GM04504 (cell line): ENCODE data around the gene HTR3D.
"Not testable (repeated sequence)": the region's sequence is repeated elsewhere in the genome, so short reads cannot be mapped to it uniquely, and the experiment has no call there.

ENCODE experiments used
- DNase-seq: peaks from one replicate; pipeline ENCODE4 v3.0.0-alpha.2; 2012; ENCODE audit warnings: low read depth

Gene HTR3D

GRCh38 chr3:184031187-184031792 lies at the start of gene HTR3D:
HTR3D (plus strand) TSS chr3:184031742; CDS start chr3:184031742, 0 bp downstream.
- no peak for DNase-seq

DNA sequence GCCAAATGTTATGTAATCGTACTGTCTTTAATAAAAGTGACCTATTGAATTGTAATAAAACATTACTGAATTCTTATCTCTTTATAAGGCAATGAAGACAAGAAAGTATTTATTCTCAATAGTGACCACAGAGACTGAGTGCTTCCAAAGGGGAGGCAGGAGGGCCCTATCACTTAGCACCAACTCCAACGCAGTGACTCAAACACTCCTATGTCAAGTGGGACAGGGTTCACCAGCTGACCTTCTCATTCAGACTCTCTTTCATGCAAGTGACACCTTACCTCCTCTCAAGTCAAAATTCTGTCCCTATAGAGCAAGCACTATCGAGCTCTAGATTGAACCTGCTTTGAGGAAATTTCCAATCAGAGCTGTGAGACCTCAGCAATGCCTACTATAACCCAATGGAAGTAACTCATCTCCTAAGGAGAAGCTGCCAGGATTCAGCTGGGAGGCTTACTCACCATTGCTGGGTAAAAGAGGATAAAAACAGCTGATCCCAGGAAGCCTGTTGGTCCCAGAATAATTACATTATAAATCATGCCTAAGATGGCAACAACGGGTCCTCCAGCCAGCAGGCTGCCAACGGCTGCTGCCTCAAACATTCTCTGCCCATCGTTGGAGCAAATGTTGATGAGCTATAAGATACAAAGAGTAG lies 49.4 kb upstream of the HTR3D start:
- no peak for DNase-seq

DNA sequence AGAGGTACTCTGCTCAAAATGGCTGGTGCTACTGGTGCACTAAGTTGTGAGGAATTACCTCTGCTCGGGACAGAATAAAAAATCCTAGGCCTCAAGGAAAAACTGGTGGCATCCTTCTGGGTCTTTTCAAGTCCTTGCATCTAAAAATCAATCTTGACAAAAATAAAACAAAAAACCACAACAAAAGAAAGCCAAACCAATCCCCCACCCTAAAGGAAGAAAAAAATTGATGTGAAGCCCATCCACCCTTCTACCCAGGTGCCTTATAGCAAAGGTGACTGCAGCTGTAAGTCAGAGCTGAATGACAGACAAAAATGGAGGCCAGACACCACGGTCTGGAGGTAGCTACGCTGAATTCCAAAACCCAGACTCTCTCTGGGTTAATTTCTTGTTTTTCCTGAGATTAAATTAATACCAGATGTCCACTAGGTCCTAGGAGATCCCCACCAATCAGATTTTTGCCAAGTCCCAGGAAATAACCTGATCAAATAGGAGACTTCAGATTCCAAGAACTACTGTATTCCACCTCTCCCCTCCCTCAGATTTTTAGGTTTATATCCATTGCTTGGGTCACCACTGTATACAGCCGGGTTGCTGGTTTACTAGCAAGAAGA lies 47.3 kb upstream of the HTR3D start:
- DNase-seq: no peak

GRCh38 chr3:183984749-183985729 lies 46.5 kb upstream of the HTR3D start:
- no peak for DNase-seq

DNA sequence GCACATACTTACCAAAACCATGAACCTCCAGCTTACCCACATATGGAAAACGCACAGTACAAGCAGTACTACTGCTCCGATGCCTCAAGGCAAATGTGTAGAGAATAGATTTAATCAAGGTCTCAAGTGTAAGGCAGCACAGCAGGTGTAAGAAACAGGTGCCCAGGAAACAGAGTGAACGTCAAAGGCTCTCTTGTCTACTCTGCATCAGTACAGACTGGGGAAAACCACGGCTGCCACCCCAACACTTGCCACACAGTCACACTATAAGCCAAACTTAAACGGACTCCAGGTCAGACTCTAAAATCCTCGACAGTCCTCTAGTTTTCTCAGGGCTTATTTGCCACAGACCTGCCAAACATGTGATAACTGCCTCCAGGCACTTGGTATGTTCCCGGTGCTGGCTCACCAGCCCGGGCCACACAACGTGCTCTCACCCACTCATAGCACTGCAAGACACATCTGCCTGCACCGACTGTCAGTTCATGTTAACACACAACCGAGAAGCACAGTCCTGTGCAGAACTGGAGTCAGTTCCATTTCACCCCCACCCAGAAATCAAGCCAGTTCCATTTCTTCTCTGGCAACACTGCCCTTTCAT lies 44.4 kb upstream of the HTR3D start:
- no peak for DNase-seq

GRCh38 chr3:183988216-183988790 lies 43.2 kb upstream of the HTR3D start:
- no peak for DNase-seq

- DNase-seq: no peak
Observed at GRCh38 chr3:183991403-183991802, 40.1 kb upstream of the HTR3D start.

DNA sequence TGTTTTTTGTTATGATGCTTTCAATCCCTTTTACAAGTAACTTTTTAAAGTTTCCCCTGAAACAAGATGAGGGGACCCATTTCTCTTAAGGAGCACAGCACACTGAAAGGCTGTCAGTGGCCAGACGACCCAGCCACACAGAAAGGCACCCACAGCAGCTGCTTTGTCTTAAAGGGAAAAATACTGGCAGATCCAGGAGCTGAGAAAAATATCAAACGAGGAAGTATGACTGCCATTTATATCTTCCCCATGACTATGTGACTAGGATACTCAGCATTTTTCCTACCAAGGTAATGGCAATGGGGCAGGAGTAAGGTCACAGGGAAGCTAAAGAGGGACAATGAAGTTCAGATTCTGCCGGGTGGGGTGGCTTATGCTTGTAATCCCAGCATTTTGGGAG lies 29.8 kb upstream of the HTR3D start:
- DNase-seq: no peak

DNA sequence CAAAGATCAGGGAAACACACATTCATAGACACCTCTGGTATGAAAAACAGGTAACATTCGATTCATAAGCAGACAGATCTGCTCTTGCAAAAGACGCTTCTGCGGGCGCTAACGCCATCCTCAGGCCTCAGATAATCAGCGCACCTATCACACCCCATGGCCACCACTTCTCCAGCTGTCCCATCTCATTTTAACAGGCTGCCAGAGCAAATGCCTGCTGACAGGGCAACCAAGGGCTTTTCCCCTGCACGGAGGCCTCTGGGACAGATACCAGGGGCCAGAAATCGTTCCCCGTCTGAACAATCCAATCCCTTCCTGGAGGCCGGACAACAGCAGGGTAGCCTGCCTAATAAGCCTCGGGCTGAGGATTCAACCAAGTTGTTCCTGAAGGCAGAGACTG lies 29.1 kb upstream of the HTR3D start:
- no peak for DNase-seq

GRCh38 chr3:184003187-184003967 lies 28.2 kb upstream of the HTR3D start:
- no peak for DNase-seq

DNA sequence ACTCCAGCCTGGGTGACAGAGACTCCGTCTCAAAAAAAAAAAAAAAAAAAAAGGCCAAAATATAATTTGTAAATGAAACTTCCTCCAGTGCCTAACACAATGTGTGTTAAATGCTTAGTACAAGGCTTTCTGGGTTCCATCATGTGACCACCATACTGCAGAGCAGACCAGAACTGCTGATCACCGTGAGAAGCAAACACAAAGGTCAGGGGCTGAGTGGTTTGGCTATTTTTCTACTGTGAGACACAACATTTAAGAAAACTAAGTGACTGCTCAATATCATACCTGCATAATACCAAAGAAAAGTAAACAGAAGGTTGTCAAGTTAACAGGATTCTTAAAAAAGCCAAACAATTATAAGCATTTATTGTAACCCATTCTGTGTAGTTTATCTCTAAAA lies 27.1 kb upstream of the HTR3D start:
- no peak for DNase-seq

GRCh38 chr3:184005941-184006507 lies 25.5 kb upstream of the HTR3D start:
- DNase-seq: no peak

DNA sequence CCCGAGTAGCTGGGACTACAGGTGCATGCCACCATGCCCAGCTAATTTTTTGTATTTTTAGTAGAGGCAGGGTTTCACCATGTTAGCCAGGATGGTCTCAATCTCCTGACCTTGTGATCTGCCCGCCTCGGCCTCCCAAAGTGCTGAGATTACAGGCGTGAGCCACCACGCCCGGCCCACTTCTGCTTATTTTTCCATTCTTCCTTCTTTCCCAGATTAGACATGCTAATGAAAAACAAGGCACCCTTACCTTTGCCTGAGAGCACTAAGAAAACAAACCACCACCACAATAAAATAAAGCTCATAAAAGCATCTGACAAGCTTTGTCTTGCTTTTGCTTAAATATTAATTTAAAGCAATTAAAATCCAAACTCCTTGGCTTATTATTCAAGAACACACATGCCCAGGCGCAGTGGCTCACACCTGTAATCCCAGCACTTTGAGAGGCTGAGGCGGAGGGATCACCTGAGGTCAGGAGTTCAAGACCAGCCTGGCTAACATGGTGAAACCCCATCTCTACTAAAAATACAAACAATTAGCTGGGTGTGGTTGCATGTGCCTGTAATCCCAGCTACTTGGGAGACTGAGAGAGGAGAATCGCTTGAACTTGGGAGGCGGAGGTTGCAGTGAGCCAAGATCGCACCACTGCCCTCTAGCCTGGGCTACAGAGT lies 24.3 kb upstream of the HTR3D start:
- DNase-seq: not testable (repeated sequence)

GRCh38 chr3:184008161-184008560 lies 23.4 kb upstream of the HTR3D start:
- no peak for DNase-seq

DNA sequence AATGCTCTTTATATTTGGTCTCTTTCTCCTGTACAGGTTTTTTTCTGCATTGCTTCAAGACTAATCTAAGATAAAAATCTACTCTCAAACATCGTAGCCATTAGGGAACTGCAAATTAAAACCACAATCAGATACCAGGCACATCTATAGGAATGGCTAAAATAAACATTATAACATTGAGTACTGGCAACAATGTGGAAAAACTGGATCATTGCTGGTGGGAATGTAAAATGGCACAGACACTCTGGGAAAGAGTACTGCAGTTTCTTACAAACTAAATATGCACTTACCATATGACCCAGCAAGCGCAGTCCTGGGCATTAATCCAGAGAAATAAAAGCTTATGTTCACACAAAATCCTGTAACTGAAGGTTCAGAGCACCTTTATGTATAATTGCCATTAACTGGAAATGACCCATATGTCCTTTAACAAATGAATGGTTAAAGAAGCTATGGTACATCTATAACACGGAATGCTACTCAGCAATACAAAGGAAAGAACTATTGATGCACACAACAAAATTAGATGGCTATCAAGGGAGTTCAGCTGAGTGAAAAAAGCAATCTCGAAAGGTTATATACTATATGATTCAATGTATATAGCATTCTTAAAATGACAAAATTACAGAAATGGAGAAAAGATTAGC lies 20.2 kb upstream of the HTR3D start:
- DNase-seq: no peak

DNA sequence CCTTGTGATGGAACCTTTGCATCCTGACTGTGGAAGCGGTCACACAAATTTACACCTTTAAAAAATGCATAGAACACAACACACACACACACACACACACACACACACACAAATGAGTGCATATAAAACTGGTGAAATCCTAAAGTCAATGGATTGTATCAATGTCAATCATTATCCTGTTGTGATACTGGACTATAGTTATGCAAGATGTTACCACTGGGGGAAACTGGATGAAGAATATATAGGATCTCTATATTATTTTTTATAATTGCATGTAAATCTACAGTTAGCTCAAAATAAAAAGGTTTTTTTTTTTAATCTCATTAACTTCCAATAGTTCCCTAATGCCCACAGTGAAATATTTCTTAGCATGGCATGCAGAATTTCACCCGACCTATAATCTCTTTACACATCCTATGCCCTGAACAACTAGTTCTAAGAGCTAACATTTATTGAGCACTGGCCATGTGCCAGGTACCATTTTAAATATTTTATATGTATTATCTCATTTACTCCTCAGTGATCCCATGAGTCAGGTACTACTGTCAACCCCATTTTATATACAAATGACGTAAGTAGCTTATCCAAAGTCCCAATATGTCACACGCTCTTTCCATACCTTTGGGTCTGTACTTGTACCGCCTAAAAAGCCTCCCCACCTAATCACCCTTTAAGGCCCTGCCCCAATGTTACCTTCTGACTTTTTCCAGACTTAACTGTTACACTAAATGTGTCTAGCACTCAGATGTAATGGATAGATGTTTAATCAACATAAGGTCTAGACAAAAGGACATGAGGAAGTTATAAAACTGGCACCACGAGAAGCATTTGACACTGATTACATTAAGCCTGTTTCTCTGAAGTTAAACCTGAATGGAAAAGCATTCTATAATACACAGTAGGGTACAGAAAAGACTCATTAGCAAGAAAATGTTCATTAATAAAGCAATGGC lies 19.3 kb upstream of the HTR3D start:
- DNase-seq: no peak

GRCh38 chr3:184015381-184016019 lies 16.0 kb upstream of the HTR3D start:
- no peak for DNase-seq

- no peak for DNase-seq
Observed at GRCh38 chr3:184016169-184016570, 15.4 kb upstream of the HTR3D start.
